ENCODE results near the gene UCHL5.

- TF ChIP-seq POLR2A (IDR thresholded peaks at IDR 0.05), result no peak
- TF ChIP-seq CTCF (IDR thresholded peaks at IDR 0.05 in 4 of 5, conservative IDR thresholded peaks at IDR 0.05 in 1 of 5), result no peak
Measured at GRCh38 chr1:193005785-193006184, 53.4 kb downstream of the UCHL5 start.
